ENCODE results near the gene XPNPEP1.

XPNPEP1 gene

DNA sequence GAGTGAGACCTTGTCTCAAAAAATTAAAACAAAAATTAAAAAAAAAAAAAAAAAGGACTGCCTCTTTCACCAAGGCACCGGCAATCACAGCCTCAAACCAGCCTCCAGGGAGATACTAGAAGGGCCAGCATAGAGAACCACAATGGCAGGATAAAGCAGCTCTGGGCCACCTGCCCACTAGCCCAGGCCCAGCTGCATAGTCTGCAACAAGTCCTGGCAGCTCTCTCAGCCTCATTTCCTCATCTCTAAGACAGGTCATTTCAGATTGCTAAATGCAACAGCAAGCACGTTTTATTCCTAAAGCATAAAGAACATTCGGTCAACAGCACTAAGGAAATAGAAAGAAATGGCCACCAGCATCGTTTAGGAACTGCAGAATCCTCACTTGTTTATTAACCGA lies 28.8 kb downstream of the XPNPEP1 start:
- H2BK15ac ChIP-seq (replicated peaks; ENCODE audit: low read depth), result no peak overlapping the region

DNA sequence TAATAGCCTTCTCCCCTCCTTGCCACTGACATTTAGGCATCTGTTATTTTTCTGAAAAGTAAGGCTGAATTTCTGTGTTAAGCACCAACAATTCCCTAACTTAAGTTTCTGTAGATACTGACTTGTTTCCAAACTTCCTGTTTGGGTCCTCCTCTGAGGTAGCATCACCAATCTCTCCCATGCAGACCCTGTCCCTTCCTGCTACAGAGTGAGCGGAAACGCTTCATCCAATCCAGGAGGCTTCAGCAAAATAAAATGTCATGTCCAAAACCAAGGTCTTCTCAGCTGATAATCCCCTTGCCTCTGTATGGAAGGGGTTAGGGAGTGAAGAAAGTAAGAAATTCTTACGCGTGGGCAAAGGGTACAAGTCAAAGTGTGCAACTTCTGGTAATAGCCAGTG lies 29.9 kb downstream of the XPNPEP1 start:
- no peak overlapping the region for H3K4me3 ChIP-seq (ENCODE audit: low read length)
- no CpG with 5 or more reads among the region's 4 CpGs for WGBS (ENCODE audit: extremely low coverage, insufficient coverage, low lambda C conversion rate)

More for the DNA sequence above, 28.8 kb downstream of the XPNPEP1 start:
- Histone ChIP-seq H3K79me1 (ENCODE audit: low read length) (no peaks in the 10 kb centered on the region), H3K4me3 (ENCODE audit: low read length) (no peak overlapping the region), H3K18ac (ENCODE audit: low read length) (no peak overlapping the region), H2AK5ac (ENCODE audit: low read length) (no peak overlapping the region), H3K27ac (ENCODE audit: low read depth, low read length) (no peak overlapping the region), H4K8ac (ENCODE audit: low read depth, low read length) (no peak overlapping the region), H3K36me3 (ENCODE audit: control insufficient read depth, insufficient read depth, low read length) (no peaks in the 10 kb centered on the region), H4K5ac (ENCODE audit: low read length) (no peak overlapping the region), H3K9ac (ENCODE audit: low read length) (no peak overlapping the region), H3K27me3 (ENCODE audit: insufficient read depth, low read length, poor library complexity) (no peaks in the 10 kb centered on the region), H3K56ac (ENCODE audit: low read length) (no peak overlapping the region), H3K4me1 (ENCODE audit: control insufficient read depth, low read depth, low read length) (peaks cover 5% of the 10 kb centered on the region), H3K4me2 (ENCODE audit: low read length) (no peak overlapping the region), H3K23ac (ENCODE audit: low read length) (no peak overlapping the region), H3K79me2 (ENCODE audit: control insufficient read depth, insufficient read depth, low read length) (no peaks in the 10 kb centered on the region), H2BK5ac (ENCODE audit: low read length) (no peak overlapping the region), H2BK120ac (ENCODE audit: low read depth, low read length) (no peak overlapping the region), H3K4ac (ENCODE audit: low read depth, low read length) (no peak overlapping the region)
- no peak for DNase-seq
- no CpG with 5 or more reads among the region's 5 CpGs for WGBS (ENCODE audit: extremely low coverage, insufficient coverage, low lambda C conversion rate)

DNA sequence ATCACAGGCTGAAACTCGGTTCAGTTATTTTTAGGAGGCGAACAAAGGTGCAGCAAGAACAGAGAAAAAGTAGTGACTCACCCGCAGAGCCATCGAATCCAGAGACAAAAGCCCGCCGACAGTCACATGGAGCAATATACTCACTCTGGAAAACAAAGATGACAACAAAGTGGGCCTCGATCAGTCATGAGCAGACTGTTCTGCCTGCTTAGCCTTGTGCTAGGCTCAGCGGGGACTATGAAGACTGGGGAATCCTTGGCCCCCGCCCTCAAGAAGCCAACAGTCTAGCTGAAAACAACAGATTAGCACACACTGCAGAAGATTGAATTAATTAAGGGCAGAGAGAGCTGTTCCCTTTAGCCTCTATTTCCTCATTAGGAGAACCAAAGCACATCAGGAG lies 30.4 kb downstream of the XPNPEP1 start:
- Histone ChIP-seq H3K23ac (ENCODE audit: low read length) (no peak overlapping the region), H3K4me2 (ENCODE audit: low read length) (no peak overlapping the region), H3K27ac (ENCODE audit: low read depth, low read length) (no peak overlapping the region), H3K4me3 (ENCODE audit: low read length) (no peak overlapping the region), H3K4me1 (ENCODE audit: control insufficient read depth, low read depth, low read length) (peaks cover 5% of the 10 kb centered on the region), H2AK5ac (ENCODE audit: low read length) (no peak overlapping the region), H3K56ac (ENCODE audit: low read length) (peak overlapping the region; percentile 63), H3K79me1 (ENCODE audit: low read length) (no peaks in the 10 kb centered on the region), H2BK15ac (replicated peaks; ENCODE audit: low read depth) (no peak overlapping the region), H3K18ac (ENCODE audit: low read length) (no peak overlapping the region), H4K5ac (ENCODE audit: low read length) (no peak overlapping the region), H3K27me3 (ENCODE audit: insufficient read depth, low read length, poor library complexity) (no peaks in the 10 kb centered on the region), H3K4ac (ENCODE audit: low read depth, low read length) (no peak overlapping the region), H2BK120ac (ENCODE audit: low read depth, low read length) (no peak overlapping the region), H3K9ac (ENCODE audit: low read length) (no peak overlapping the region), H3K36me3 (ENCODE audit: control insufficient read depth, insufficient read depth, low read length) (no peaks in the 10 kb centered on the region), H2BK5ac (ENCODE audit: low read length) (no peak overlapping the region), H3K79me2 (ENCODE audit: control insufficient read depth, insufficient read depth, low read length) (no peaks in the 10 kb centered on the region), H4K8ac (ENCODE audit: low read depth, low read length) (no peak overlapping the region)
- WGBS (ENCODE audit: extremely low coverage, insufficient coverage, low lambda C conversion rate), result no CpG with 5 or more reads among the region's 9 CpGs
- DNase-seq, result no peak

More for the DNA sequence above, 29.9 kb downstream of the XPNPEP1 start:
- H3K23ac ChIP-seq (ENCODE audit: low read length), result no peak overlapping the region
- no peak overlapping the region for H3K4ac ChIP-seq (ENCODE audit: low read depth, low read length)
- no peak overlapping the region for H3K18ac ChIP-seq (ENCODE audit: low read length)
- no peak overlapping the region for H4K8ac ChIP-seq (ENCODE audit: low read depth, low read length)
- no peak overlapping the region for H2AK5ac ChIP-seq (ENCODE audit: low read length)
- H3K56ac ChIP-seq (ENCODE audit: low read length), result no peak overlapping the region
- H3K4me1 ChIP-seq (ENCODE audit: control insufficient read depth, low read depth, low read length), result peaks cover 5% of the 10 kb centered on the region
- no peak for DNase-seq
- H4K5ac ChIP-seq (ENCODE audit: low read length), result no peak overlapping the region
- no peak overlapping the region for H2BK120ac ChIP-seq (ENCODE audit: low read depth, low read length)
- no peak overlapping the region for H2BK5ac ChIP-seq (ENCODE audit: low read length)
- H3K27ac ChIP-seq (ENCODE audit: low read depth, low read length), result no peak overlapping the region
- H3K36me3 ChIP-seq (ENCODE audit: control insufficient read depth, insufficient read depth, low read length), result no peaks in the 10 kb centered on the region
- H3K79me1 ChIP-seq (ENCODE audit: low read length), result no peaks in the 10 kb centered on the region
- no peaks in the 10 kb centered on the region for H3K79me2 ChIP-seq (ENCODE audit: control insufficient read depth, insufficient read depth, low read length)
- no peaks in the 10 kb centered on the region for H3K27me3 ChIP-seq (ENCODE audit: insufficient read depth, low read length, poor library complexity)
- no peak overlapping the region for H3K9ac ChIP-seq (ENCODE audit: low read length)
- H2BK15ac ChIP-seq (replicated peaks; ENCODE audit: low read depth), result no peak overlapping the region
- H3K4me2 ChIP-seq (ENCODE audit: low read length), result no peak overlapping the region

DNA sequence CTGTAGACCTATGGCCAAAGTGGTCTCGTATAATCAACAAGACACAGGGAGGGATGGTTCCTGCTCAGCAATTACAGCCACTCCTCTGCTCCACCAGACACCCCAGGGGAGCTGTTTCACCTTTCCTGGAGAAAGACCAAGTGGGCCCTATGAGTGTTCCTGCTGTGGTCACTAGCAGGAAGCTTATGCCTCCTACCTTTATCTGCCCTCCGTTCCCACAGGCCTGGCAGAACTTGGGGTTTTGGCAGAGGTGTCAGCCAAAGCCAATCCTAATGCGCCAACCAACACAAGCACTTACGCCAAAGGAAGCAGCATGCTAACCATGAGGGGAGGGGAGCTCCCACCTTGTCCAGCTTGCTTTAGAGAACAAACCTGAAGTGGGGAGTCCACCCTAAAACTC lies 31.2 kb downstream of the XPNPEP1 start:
- H3K4me2 ChIP-seq (ENCODE audit: low read length), result no peak overlapping the region
- H3K27me3 ChIP-seq (ENCODE audit: insufficient read depth, low read length, poor library complexity), result no peaks in the 10 kb centered on the region
- no peak overlapping the region for H2BK120ac ChIP-seq (ENCODE audit: low read depth, low read length)
- no peak overlapping the region for H4K5ac ChIP-seq (ENCODE audit: low read length)
- no peak overlapping the region for H2AK5ac ChIP-seq (ENCODE audit: low read length)
- no CpG with 5 or more reads among the region's 4 CpGs for WGBS (ENCODE audit: extremely low coverage, insufficient coverage, low lambda C conversion rate)
- H3K4me3 ChIP-seq (ENCODE audit: low read length), result no peak overlapping the region
- no peak overlapping the region for H2BK5ac ChIP-seq (ENCODE audit: low read length)
- H3K79me1 ChIP-seq (ENCODE audit: low read length), result no peaks in the 10 kb centered on the region
- H3K9ac ChIP-seq (ENCODE audit: low read length), result no peak overlapping the region
- H3K4me1 ChIP-seq (ENCODE audit: control insufficient read depth, low read depth, low read length), result peaks cover 5% of the 10 kb centered on the region
- no peak for DNase-seq
- no peaks in the 10 kb centered on the region for H3K79me2 ChIP-seq (ENCODE audit: control insufficient read depth, insufficient read depth, low read length)
- no peaks in the 10 kb centered on the region for H3K36me3 ChIP-seq (ENCODE audit: control insufficient read depth, insufficient read depth, low read length)
- no peak overlapping the region for H3K4ac ChIP-seq (ENCODE audit: low read depth, low read length)
- no peak overlapping the region for H3K27ac ChIP-seq (ENCODE audit: low read depth, low read length)
- no peak overlapping the region for H4K8ac ChIP-seq (ENCODE audit: low read depth, low read length)
- H3K18ac ChIP-seq (ENCODE audit: low read length), result no peak overlapping the region
- no peak overlapping the region for H3K23ac ChIP-seq (ENCODE audit: low read length)
- H3K56ac ChIP-seq (ENCODE audit: low read length), result no peak overlapping the region
- no peak overlapping the region for H2BK15ac ChIP-seq (replicated peaks; ENCODE audit: low read depth)

DNA sequence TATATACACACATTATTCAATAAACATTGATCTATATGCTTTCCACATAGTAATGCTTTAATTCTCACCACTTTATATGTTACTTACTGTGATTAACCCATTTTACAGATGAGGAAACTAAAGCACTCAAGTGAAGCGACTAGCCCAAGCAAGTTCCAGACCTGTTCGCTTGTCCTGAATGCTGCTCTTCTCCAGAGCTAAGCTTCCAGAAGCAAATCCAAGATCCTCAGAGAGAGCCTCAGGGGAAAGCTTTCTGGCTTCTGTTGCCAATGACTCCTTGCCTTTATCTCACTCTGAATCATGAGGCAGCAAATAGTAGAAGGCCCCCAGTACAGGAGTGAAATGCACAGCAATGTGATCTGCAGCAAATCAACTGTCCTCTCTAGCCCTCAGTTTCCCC lies 32.2 kb downstream of the XPNPEP1 start:
- H3K56ac ChIP-seq (ENCODE audit: low read length), result no peak overlapping the region
- no peak for DNase-seq
- WGBS (ENCODE audit: extremely low coverage, insufficient coverage, low lambda C conversion rate), result no CpG with 5 or more reads among the region's 2 CpGs

DNA sequence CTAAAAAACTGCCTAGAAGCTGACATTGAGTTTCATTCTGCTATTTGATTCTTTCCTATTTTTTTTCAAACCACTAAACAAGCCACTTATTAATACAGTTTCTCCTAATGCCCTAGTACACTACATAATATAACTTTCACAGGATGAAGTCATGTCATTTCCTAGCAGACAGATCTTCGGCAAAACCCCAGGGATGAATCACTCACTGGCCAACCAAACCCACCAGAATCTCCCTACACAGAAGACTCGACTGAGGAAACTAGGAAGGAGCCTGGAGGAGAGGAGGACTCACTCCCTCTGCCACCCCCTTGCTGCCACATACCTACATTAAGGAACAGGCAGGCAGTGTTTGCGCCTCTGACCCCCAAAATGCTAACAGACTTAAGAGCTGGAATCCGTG lies 33.4 kb downstream of the XPNPEP1 start:
- Histone ChIP-seq H3K27ac (ENCODE audit: low read depth, low read length) (no peak overlapping the region), H3K79me2 (ENCODE audit: control insufficient read depth, insufficient read depth, low read length) (no peaks in the 10 kb centered on the region), H2BK5ac (ENCODE audit: low read length) (no peak overlapping the region), H3K79me1 (ENCODE audit: low read length) (no peaks in the 10 kb centered on the region), H2AK5ac (ENCODE audit: low read length) (no peak overlapping the region), H4K8ac (ENCODE audit: low read depth, low read length) (no peak overlapping the region), H3K56ac (ENCODE audit: low read length) (no peak overlapping the region), H3K18ac (ENCODE audit: low read length) (no peak overlapping the region), H3K4me2 (ENCODE audit: low read length) (no peak overlapping the region), H3K27me3 (ENCODE audit: insufficient read depth, low read length, poor library complexity) (no peaks in the 10 kb centered on the region), H3K4me3 (ENCODE audit: low read length) (no peak overlapping the region), H3K9ac (ENCODE audit: low read length) (no peak overlapping the region), H3K36me3 (ENCODE audit: control insufficient read depth, insufficient read depth, low read length) (peaks cover 2% of the 10 kb centered on the region), H2BK120ac (ENCODE audit: low read depth, low read length) (no peak overlapping the region), H2BK15ac (replicated peaks; ENCODE audit: low read depth) (no peak overlapping the region), H3K23ac (ENCODE audit: low read length) (no peak overlapping the region), H4K5ac (ENCODE audit: low read length) (no peak overlapping the region), H3K4ac (ENCODE audit: low read depth, low read length) (no peak overlapping the region), H3K4me1 (ENCODE audit: control insufficient read depth, low read depth, low read length) (peaks cover 5% of the 10 kb centered on the region)
- no peak for DNase-seq
- no CpG with 5 or more reads among the region's 4 CpGs for WGBS (ENCODE audit: extremely low coverage, insufficient coverage, low lambda C conversion rate)

More for the DNA sequence above, 32.2 kb downstream of the XPNPEP1 start:
- Histone ChIP-seq H2AK5ac (ENCODE audit: low read length) (no peak overlapping the region), H3K36me3 (ENCODE audit: control insufficient read depth, insufficient read depth, low read length) (peaks cover 2% of the 10 kb centered on the region), H2BK15ac (replicated peaks; ENCODE audit: low read depth) (no peak overlapping the region), H3K4me2 (ENCODE audit: low read length) (no peak overlapping the region), H2BK5ac (ENCODE audit: low read length) (no peak overlapping the region), H3K79me2 (ENCODE audit: control insufficient read depth, insufficient read depth, low read length) (no peaks in the 10 kb centered on the region), H3K79me1 (ENCODE audit: low read length) (no peaks in the 10 kb centered on the region), H3K18ac (ENCODE audit: low read length) (no peak overlapping the region), H2BK120ac (ENCODE audit: low read depth, low read length) (no peak overlapping the region), H3K27me3 (ENCODE audit: insufficient read depth, low read length, poor library complexity) (no peaks in the 10 kb centered on the region), H4K5ac (ENCODE audit: low read length) (no peak overlapping the region), H3K4me3 (ENCODE audit: low read length) (no peak overlapping the region), H4K8ac (ENCODE audit: low read depth, low read length) (no peak overlapping the region), H3K27ac (ENCODE audit: low read depth, low read length) (no peak overlapping the region), H3K4me1 (ENCODE audit: control insufficient read depth, low read depth, low read length) (peaks cover 5% of the 10 kb centered on the region), H3K23ac (ENCODE audit: low read length) (no peak overlapping the region), H3K9ac (ENCODE audit: low read length) (no peak overlapping the region), H3K4ac (ENCODE audit: low read depth, low read length) (no peak overlapping the region)
